HEK293T (cell line): ENCODE measurements around the gene PTPRO.

Experiments used
- BHLHE40 ChIP-seq: fragments of 450-650 bp; IDR thresholded peaks from 2 replicates; pipeline ENCODE4 v1.6.1; 2016; ENCODE audit warnings: mild to moderate bottlenecking, moderate library complexity, borderline replicate concordance
- CTBP1 ChIP-seq: fragments of 450-650 bp; IDR thresholded peaks from 2 replicates; pipeline ENCODE4 v1.6.1; 2016; ENCODE audit warnings: borderline replicate concordance
- ELF4 ChIP-seq: fragments of 450-650 bp; IDR thresholded peaks from 2 replicates; pipeline ENCODE4 v1.6.1; 2017; ENCODE audit warnings: antibody characterized with exemption
- FOXA1 ChIP-seq: fragments of 450-650 bp; IDR thresholded peaks from 2 replicates; pipeline ENCODE4 v1.6.1; 2016; ENCODE audit warnings: mild to moderate bottlenecking
- FOXK2 ChIP-seq: fragments of 450-650 bp; IDR thresholded peaks from 2 replicates; pipeline ENCODE4 v1.6.1; 2016; ENCODE audit warnings: mild to moderate bottlenecking
- FOXM1 ChIP-seq: fragments of 450-650 bp; IDR thresholded peaks from 2 replicates; pipeline ENCODE4 v1.6.1; 2017; ENCODE audit warnings: mild to moderate bottlenecking, borderline replicate concordance
- HDGF ChIP-seq: fragments of 450-650 bp; IDR thresholded peaks from 2 replicates; pipeline ENCODE4 v1.6.1; 2017; ENCODE audit warnings: antibody characterized with exemption, borderline replicate concordance
- LEF1 ChIP-seq: fragments of 450-650 bp; IDR thresholded peaks from 2 replicates; pipeline ENCODE4 v1.6.1; 2017; ENCODE audit warnings: mild to moderate bottlenecking, borderline replicate concordance
- NFRKB ChIP-seq: fragments of 450-650 bp; IDR thresholded peaks from 2 replicates; pipeline ENCODE4 v1.6.1; 2016; ENCODE audit warnings: mild to moderate bottlenecking, moderate library complexity
- SP1 ChIP-seq: fragments of 450-650 bp; IDR thresholded peaks from 2 replicates; pipeline ENCODE4 v1.6.1; 2017
- SUZ12 ChIP-seq: fragments of 450-650 bp; IDR thresholded peaks from 2 replicates; pipeline ENCODE4 v1.6.1; 2016; ENCODE audit warnings: mild to moderate bottlenecking
- TARDBP ChIP-seq: fragments of 450-650 bp; IDR thresholded peaks from 2 replicates; pipeline ENCODE4 v1.6.1; 2016

DNA sequence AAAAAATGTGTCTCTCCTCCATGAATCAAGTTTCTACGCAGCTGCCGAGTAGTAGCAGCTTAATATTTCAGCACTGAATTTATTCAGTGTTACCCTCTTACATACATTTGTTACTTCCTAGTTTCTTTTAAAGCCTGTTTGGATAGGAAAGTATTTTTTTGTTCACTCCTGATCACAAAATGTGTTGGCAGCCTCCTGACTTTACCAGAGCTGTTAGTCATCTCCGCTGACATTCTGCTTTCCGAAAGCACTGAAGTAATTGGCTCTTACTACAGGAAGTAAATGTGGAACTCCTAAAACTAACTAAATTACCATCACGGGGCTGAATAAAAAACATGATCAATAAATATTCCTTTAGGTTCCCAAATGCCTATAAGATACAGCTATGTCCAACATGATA lies 241.4 kb downstream of the PTPRO start:
- TF ChIP-seq ELF4 (no peak), SP1 (no peak), SUZ12 (no peak), BHLHE40 (no peak), LEF1 (no peak), FOXA1 (no peak), FOXK2 (no peak), CTBP1 (no peak), HDGF (no peak), FOXM1 (no peak), TARDBP (no peak), NFRKB (no peak)
